SK-N-SH (cell line): ENCODE data around the gene CDK6. TPM values are rescaled to one million over a fixed set of nuclear protein-coding genes. Genes with fewer than 3 reads are reported as not detected.

Experiments
- CTCF ChIA-PET: fragments of 300-600, 350-600 bp; formaldehyde crosslinking; extraction: SDS; loops from one replicate; lab custom pipeline; 2021; lab: Yijun Ruan, JAX
- POLR2A ChIA-PET: fragments of 350-600 bp; sonication (Branson Sonifier 250); formaldehyde crosslinking; extraction: SDS; loops from one replicate; lab custom pipeline; 2020; ENCODE audit warnings: antibody characterized with exemption, inconsistent platforms; lab: Yijun Ruan, JAX
- DNase-seq: peaks from one replicate; pipeline ENCODE4 v3.0.0; 2012
- H2AFZ ChIP-seq: fragments of 200-600 bp; sonication (generic); 2 replicates; pipeline ENCODE4 v1.8.1; 2016; ENCODE audit warnings: antibody characterized with exemption, mild to moderate bottlenecking, low read depth
- H3F3A ChIP-seq: fragments of 200-600 bp; sonication (generic); replicated peaks from 2 replicates; pipeline ENCODE3; 2016; ENCODE audit warnings: antibody characterized with exemption, mild to moderate bottlenecking; ENCODE audit not compliant: insufficient read depth
- H3K27ac ChIP-seq, 2 experiments: fragments of 200-500 bp in 1 of 2; fragments of 200-600 bp in 1 of 2; sonication (Bioruptor generic) in 1 of 2; sonication (generic), shearing (Covaris generic) in 1 of 2; 2 replicates each; pipeline versions ENCODE4 v1.5.1 to v1.6.1; 2014 to 2016; ENCODE audit warnings: low read depth in 2 of 2, inconsistent platforms in 1 of 2, low read length in 1 of 2, mild to moderate bottlenecking in 1 of 2, mixed read lengths in 1 of 2
- H3K27me3 ChIP-seq: fragments of 200-600 bp; sonication (generic), shearing (Covaris generic); 2 replicates; pipeline ENCODE4 v1.6.1; 2016; ENCODE audit warnings: mixed run types; ENCODE audit not compliant: insufficient read depth
- H3K36me3 ChIP-seq, 2 experiments: fragments of 200-500 bp in 1 of 2; fragments of 200-600 bp in 1 of 2; sonication (Bioruptor generic) in 1 of 2; sonication (generic) in 1 of 2; replicated peaks in 1 of 2; 2 replicates each; pipeline versions ENCODE3 to v1.5.1; 2014 to 2016; ENCODE audit warnings: low read length in 1 of 2, mild to moderate bottlenecking in 1 of 2; ENCODE audit not compliant: insufficient read depth in 2 of 2, control insufficient read depth in 1 of 2
- H3K4me1 ChIP-seq, 2 experiments: fragments of 200-500 bp in 1 of 2; fragments of 200-600 bp in 1 of 2; sonication (Bioruptor generic) in 1 of 2; sonication (generic), shearing (Covaris generic) in 1 of 2; 2 replicates each; pipeline versions ENCODE4 v1.5.1 to v1.6.1; 2014 to 2016; ENCODE audit warnings: low read depth in 1 of 2, low read length in 1 of 2, mixed run types in 1 of 2; ENCODE audit not compliant: insufficient read depth in 2 of 2, control insufficient read depth in 1 of 2
- H3K4me2 ChIP-seq: fragments of 200-600 bp; sonication (generic), shearing (Covaris generic); 2 replicates; pipeline ENCODE4 v1.6.1; 2017; ENCODE audit warnings: mixed run types
- H3K4me3 ChIP-seq, 2 experiments: fragments of 200-500 bp in 1 of 2; fragments of 200-600 bp in 1 of 2; sonication (Bioruptor generic) in 1 of 2; sonication (generic), shearing (Covaris generic) in 1 of 2; 2 replicates each; pipeline versions ENCODE4 v1.5.1 to v1.8.1; 2014 to 2016; ENCODE audit warnings: low read depth in 2 of 2, inconsistent platforms in 1 of 2, low read length in 1 of 2, mild to moderate bottlenecking in 1 of 2, mixed read lengths in 1 of 2, moderate library complexity in 1 of 2
- H3K79me2 ChIP-seq: fragments of 200-600 bp; sonication (generic); 2 replicates; pipeline ENCODE4 v1.8.1; 2017; ENCODE audit warnings: mild to moderate bottlenecking; ENCODE audit not compliant: insufficient read depth
- H3K9ac ChIP-seq: fragments of 200-600 bp; sonication (generic); 2 replicates; pipeline ENCODE4 v1.6.1; 2017; ENCODE audit warnings: mixed run types
- H3K9me2 ChIP-seq: fragments of 200-600 bp; sonication (generic); 2 replicates; pipeline ENCODE4 v1.6.1; 2017; ENCODE audit warnings: mixed run types
- H3K9me3 ChIP-seq: fragments of 200-600 bp; sonication (generic); 2 replicates; pipeline ENCODE4 v1.6.1; 2017; ENCODE audit warnings: mixed run types, mild to moderate bottlenecking, moderate library complexity
- H4K20me1 ChIP-seq: fragments of 200-600 bp; sonication (generic); 2 replicates; pipeline ENCODE4 v1.6.1; 2017; ENCODE audit warnings: mild to moderate bottlenecking, mixed run types; ENCODE audit not compliant: insufficient read depth
- ELF1 ChIP-seq: IDR thresholded peaks from 2 replicates; pipeline ENCODE4 v1.4.0; 2012
- EP300 ChIP-seq, 2 experiments: IDR thresholded peaks; 2 replicates each; pipeline versions ENCODE4 v1.4.0 to v1.6.1; 2012; ENCODE audit warnings: borderline replicate concordance in 1 of 2, low read depth in 1 of 2, low read length in 1 of 2
- FOSL2 ChIP-seq: IDR thresholded peaks from 2 replicates; pipeline ENCODE4 v1.4.0; 2012; ENCODE audit warnings: low read depth, mild to moderate bottlenecking, moderate library complexity, borderline replicate concordance
- FOXJ3 ChIP-seq: sonication (generic); formaldehyde crosslinking; IDR thresholded peaks from 2 replicates; pipeline ENCODE4 v1.5.1; 2020; ENCODE audit warnings: mild to moderate bottlenecking, missing genetic modification reagents
- FOXM1 ChIP-seq: IDR thresholded peaks from 2 replicates; pipeline ENCODE4 v1.4.0; 2012; ENCODE audit warnings: low read depth, mild to moderate bottlenecking
- JUND ChIP-seq: IDR thresholded peaks from 2 replicates; pipeline ENCODE4 v1.4.0; 2012
- MEF2A ChIP-seq: IDR thresholded peaks from 2 replicates; pipeline ENCODE4 v1.4.0; 2012; ENCODE audit warnings: low read depth, borderline replicate concordance
- MXI1 ChIP-seq: IDR thresholded peaks from 2 replicates; pipeline ENCODE4 v1.6.1; 2012; ENCODE audit warnings: mild to moderate bottlenecking, low read depth, low read length, improper control_type of control experiment
- NRF1 ChIP-seq: IDR thresholded peaks from 2 replicates; pipeline ENCODE4 v1.6.1; 2012; ENCODE audit warnings: low read depth, mild to moderate bottlenecking, low read length
- POLR2AphosphoS5 ChIP-seq: IDR thresholded peaks from 2 replicates; pipeline ENCODE4 v1.6.1; 2012; ENCODE audit warnings: low read depth, low read length
- RCOR1 ChIP-seq: fragments of 150-350 bp; IDR thresholded peaks from 2 replicates; pipeline ENCODE4 v1.6.1; 2017; ENCODE audit warnings: antibody characterized with exemption, low read length
- RFX5 ChIP-seq: IDR thresholded peaks from 2 replicates; pipeline ENCODE4 v1.6.1; 2012; ENCODE audit warnings: mild to moderate bottlenecking, improper control_type of control experiment, low read length
- RXRA ChIP-seq: IDR thresholded peaks from 2 replicates; pipeline ENCODE4 v1.4.0; 2012; ENCODE audit warnings: low read depth, mild to moderate bottlenecking, borderline replicate concordance
- TAF1 ChIP-seq: IDR thresholded peaks from 2 replicates; pipeline ENCODE4 v1.6.1; 2012; ENCODE audit warnings: low read depth, mild to moderate bottlenecking, low read length, moderate library complexity, borderline replicate concordance
- TCF12 ChIP-seq: IDR thresholded peaks from 2 replicates; pipeline ENCODE4 v1.4.0; 2012
- TEAD4 ChIP-seq: IDR thresholded peaks from 2 replicates; pipeline ENCODE4 v1.4.0; 2012; ENCODE audit warnings: mild to moderate bottlenecking, borderline replicate concordance; ENCODE audit not compliant: insufficient read depth
- YY1 ChIP-seq: IDR thresholded peaks from 2 replicates; pipeline ENCODE4 v1.4.0; 2012; ENCODE audit warnings: low read depth, mild to moderate bottlenecking
- WGBS: methylation state at CpG from one replicate; pipeline ENCODE4 v1.1.6; 2017; ENCODE audit warnings: low lambda C conversion rate; 5-methylcytosine and 5-hydroxymethylcytosine counted together
- polyA plus RNA-seq, 3 experiments: library from polyadenylated mRNA; depleted of rRNA; stranded (reverse); fragments of >200 nt; gene quantifications; 2 replicates each; pipeline ENCODE4 v1.2.3, GENCODE V29; 2012
- TF ChIP-seq, protein P1 (sequence below): IDR thresholded peaks from 2 replicates; pipeline ENCODE4 v1.4.0; 2012; ENCODE audit warnings: low read depth, borderline replicate concordance
- TF ChIP-seq, protein P2 (sequence below): IDR thresholded peaks from 2 replicates; pipeline ENCODE4 v1.6.1; 2012; ENCODE audit warnings: mild to moderate bottlenecking, low read depth, low read length, moderate library complexity
- TF ChIP-seq, protein P3 (sequence below): IDR thresholded peaks from 2 replicates; pipeline ENCODE4 v1.4.0; 2012; ENCODE audit warnings: low read depth
- TF ChIP-seq, protein P4 (sequence below): IDR thresholded peaks from 2 replicates; pipeline ENCODE4; 2012
- TF ChIP-seq, protein P5 (sequence below): fragments of 150-350 bp; IDR thresholded peaks from 2 replicates; pipeline ENCODE4 v1.6.1; 2017; ENCODE audit warnings: antibody characterized with exemption, low read length, low read depth, borderline replicate concordance
- TF ChIP-seq, protein P6 (sequence below): fragments of 150-350 bp; IDR thresholded peaks from 2 replicates; pipeline ENCODE4 v1.6.1; 2016; ENCODE audit warnings: mild to moderate bottlenecking, low read depth, low read length

Gene CDK6
- polyA plus RNA-seq, 1 of the 3 experiments (the other 2 are of a cell fraction): 30.3 TPM

DNA sequence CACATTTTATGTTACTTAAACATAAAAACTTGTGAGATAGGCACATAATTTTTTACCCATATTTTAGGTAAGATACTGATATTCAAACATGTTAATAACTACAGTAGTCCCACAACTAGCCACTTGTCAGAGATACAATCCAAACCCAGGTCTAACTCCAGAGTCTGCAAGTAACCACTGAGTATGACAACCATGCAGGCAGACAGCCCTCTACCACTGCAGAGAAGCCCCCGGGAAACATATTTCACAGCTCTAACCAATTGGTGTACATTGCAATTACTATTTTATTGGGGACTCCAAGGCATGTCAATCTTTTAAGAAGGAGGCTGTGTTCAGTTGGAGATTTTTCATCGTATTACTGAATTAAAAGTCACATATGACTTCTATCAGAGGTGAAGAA is 139.0 kb downstream of the CDK6 start (continued):
- TF ChIP-seq, protein P1, sequence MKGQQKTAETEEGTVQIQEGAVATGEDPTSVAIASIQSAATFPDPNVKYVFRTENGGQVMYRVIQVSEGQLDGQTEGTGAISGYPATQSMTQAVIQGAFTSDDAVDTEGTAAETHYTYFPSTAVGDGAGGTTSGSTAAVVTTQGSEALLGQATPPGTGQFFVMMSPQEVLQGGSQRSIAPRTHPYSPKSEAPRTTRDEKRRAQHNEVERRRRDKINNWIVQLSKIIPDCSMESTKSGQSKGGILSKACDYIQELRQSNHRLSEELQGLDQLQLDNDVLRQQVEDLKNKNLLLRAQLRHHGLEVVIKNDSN: no peak
- TF ChIP-seq, protein P2, sequence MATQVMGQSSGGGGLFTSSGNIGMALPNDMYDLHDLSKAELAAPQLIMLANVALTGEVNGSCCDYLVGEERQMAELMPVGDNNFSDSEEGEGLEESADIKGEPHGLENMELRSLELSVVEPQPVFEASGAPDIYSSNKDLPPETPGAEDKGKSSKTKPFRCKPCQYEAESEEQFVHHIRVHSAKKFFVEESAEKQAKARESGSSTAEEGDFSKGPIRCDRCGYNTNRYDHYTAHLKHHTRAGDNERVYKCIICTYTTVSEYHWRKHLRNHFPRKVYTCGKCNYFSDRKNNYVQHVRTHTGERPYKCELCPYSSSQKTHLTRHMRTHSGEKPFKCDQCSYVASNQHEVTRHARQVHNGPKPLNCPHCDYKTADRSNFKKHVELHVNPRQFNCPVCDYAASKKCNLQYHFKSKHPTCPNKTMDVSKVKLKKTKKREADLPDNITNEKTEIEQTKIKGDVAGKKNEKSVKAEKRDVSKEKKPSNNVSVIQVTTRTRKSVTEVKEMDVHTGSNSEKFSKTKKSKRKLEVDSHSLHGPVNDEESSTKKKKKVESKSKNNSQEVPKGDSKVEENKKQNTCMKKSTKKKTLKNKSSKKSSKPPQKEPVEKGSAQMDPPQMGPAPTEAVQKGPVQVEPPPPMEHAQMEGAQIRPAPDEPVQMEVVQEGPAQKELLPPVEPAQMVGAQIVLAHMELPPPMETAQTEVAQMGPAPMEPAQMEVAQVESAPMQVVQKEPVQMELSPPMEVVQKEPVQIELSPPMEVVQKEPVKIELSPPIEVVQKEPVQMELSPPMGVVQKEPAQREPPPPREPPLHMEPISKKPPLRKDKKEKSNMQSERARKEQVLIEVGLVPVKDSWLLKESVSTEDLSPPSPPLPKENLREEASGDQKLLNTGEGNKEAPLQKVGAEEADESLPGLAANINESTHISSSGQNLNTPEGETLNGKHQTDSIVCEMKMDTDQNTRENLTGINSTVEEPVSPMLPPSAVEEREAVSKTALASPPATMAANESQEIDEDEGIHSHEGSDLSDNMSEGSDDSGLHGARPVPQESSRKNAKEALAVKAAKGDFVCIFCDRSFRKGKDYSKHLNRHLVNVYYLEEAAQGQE: no peak

DNA sequence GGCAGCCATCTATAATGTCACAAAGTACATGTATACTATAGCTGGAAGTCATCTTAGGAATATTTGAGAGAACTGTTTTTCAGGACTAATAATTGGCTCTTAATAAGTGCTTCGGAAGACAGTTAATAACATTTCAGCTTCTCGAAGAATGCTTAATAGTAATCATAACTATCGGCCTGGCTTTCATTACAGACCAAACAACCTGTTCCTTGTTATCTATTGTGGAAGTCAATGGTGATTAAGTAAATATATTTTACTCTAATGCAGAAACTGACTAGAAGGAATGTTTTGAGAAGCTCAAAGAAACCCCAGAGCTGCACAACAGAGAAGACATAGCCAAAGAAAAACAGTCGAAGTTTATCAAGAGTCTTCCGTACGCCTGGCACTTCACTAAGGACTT is 139.4 kb downstream of the CDK6 start:
- CTCF ChIA-PET: interaction anchor here (1.1 to 7.3 kb wide), 8 partner anchors 25 to 140 kb away, joined by 3 to 89 read pairs (median 6); partner anchors contain the start of gene CDK6
- H3K36me3 ChIP-seq: peaks cover 10 to 20% of the 10 kb centered on the region in 2 experiments
- H3K27ac ChIP-seq: peak overlapping the region; percentile 95
- peaks cover 65% of the 10 kb centered on the region for H3F3A ChIP-seq
- H3K4me3 ChIP-seq: no peak overlapping the region
- POLR2A ChIA-PET: no interaction called here
- 42% methylated on average over 6 of the region's 6 CpGs for WGBS
- peaks cover 48 to 49% of the 10 kb centered on the region in 2 experiments for H3K4me1 ChIP-seq
- no peaks in the 10 kb centered on the region for H3K27me3 ChIP-seq
- 0 out of 2 replicates have a peak, but pooled peaks cover 4% of the 10 kb centered on the region for H3K9me3 ChIP-seq
- H3K9ac ChIP-seq: peak overlapping the region; percentile 72
- no peak for DNase-seq
- H3K4me2 ChIP-seq: peak overlapping the region; percentile 60
- no peaks in the 10 kb centered on the region for H3K9me2 ChIP-seq
- H4K20me1 ChIP-seq: no peaks in the 10 kb centered on the region
- peaks cover 87% of the 10 kb centered on the region for H3K79me2 ChIP-seq
- no peak overlapping the region for H2AFZ ChIP-seq
- TF ChIP-seq TCF12 (peak; percentile 88), POLR2AphosphoS5 (peak; percentile 72), RFX5 (no peak), NRF1 (no peak), EP300 (IDR thresholded peaks at IDR 0.05; ENCODE audit: borderline replicate concordance in 1 of 2, low read depth in 1 of 2, low read length in 1 of 2) (peak; percentile 49 to 72; a peak in 2 of 4 replicates), JUND (0 out of 2 replicates have a peak, but pooled peaks have one; percentile 15), TEAD4 (no peak), FOXM1 (no peak), MEF2A (no peak), YY1 (peak; percentile 20; the same call in 1 of the 2 replicates), RXRA (no peak), FOSL2 (no peak), MXI1 (no peak), ELF1 (no peak), TAF1 (no peak), FOXJ3 (CRISPR knock-in tag) (no peak), RCOR1 (no peak)
- TF ChIP-seq, protein P3, sequence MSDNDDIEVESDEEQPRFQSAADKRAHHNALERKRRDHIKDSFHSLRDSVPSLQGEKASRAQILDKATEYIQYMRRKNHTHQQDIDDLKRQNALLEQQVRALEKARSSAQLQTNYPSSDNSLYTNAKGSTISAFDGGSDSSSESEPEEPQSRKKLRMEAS: no peak
- TF ChIP-seq, protein P4, sequence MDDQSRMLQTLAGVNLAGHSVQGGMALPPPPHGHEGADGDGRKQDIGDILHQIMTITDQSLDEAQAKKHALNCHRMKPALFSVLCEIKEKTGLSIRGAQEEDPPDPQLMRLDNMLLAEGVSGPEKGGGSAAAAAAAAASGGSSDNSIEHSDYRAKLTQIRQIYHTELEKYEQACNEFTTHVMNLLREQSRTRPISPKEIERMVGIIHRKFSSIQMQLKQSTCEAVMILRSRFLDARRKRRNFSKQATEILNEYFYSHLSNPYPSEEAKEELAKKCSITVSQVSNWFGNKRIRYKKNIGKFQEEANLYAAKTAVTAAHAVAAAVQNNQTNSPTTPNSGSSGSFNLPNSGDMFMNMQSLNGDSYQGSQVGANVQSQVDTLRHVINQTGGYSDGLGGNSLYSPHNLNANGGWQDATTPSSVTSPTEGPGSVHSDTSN: peak; percentile 65; the same call in 1 of the 2 replicates
- TF ChIP-seq, protein P5, sequence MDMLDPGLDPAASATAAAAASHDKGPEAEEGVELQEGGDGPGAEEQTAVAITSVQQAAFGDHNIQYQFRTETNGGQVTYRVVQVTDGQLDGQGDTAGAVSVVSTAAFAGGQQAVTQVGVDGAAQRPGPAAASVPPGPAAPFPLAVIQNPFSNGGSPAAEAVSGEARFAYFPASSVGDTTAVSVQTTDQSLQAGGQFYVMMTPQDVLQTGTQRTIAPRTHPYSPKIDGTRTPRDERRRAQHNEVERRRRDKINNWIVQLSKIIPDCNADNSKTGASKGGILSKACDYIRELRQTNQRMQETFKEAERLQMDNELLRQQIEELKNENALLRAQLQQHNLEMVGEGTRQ: no peak
- TF ChIP-seq, protein P1: no peak
- TF ChIP-seq, protein P6, sequence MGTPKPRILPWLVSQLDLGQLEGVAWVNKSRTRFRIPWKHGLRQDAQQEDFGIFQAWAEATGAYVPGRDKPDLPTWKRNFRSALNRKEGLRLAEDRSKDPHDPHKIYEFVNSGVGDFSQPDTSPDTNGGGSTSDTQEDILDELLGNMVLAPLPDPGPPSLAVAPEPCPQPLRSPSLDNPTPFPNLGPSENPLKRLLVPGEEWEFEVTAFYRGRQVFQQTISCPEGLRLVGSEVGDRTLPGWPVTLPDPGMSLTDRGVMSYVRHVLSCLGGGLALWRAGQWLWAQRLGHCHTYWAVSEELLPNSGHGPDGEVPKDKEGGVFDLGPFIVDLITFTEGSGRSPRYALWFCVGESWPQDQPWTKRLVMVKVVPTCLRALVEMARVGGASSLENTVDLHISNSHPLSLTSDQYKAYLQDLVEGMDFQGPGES: no peak
